ENCODE data around the gene UBE2D2. TPM values are rescaled to one million over a fixed set of nuclear protein-coding genes. Genes with fewer than 3 reads are reported as not detected.
"Not testable (repeated sequence)": the region's sequence is repeated elsewhere in the genome, so short reads cannot be mapped to it uniquely, and the experiment has no call there.

The UBE2D2 gene
- total and polyA plus RNA-seq, 2 of the 4 experiments (the other 2 are of a cell fraction), result 26.9 to 35.7 TPM

DNA sequence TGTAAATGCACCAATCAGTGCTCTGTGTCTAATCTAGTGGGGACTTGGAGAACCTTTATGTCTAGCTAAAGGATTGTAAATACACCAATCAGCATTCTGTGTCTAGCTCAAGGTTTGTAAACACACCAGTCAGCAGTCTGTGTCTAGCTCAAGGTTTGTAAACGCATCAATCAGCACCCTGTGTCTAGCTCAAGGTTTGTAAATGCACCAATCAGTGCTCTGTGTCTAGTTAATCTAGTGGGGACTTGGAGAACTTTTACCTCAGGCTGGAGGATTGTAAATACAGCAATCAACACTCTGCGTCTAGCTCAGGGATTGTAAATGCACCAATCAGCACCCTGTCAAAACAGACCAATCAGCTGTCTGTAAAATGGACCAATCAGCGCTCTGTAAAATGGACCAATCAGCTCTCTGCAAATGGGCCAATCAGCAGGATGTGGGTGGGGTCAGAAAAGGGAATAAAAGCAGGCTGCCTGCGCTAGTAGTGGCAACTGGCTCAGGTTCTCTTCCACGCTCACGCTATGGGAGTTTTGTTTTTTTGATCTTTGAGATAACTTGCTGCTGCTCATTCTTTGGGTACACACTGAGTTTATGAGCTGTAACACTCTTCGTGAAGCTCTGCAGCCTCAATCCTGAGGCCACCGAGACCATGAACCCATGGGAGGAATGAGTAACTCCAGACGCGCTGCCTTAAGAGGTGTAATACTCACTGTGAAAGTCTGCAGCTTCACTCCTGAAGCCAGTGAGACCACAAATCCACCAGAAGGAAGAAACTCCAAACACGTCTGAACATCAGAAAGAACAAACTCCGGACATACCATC lies 10.9 kb upstream of the UBE2D2 start:
- ATAC-seq (ENCODE audit: low read depth); H2BK5ac ChIP-seq (ENCODE audit: low read depth, low read length, poor library complexity, severe bottlenecking); H4K8ac ChIP-seq (ENCODE audit: low read depth in 2 of 2, low read length in 2 of 2); H3K9me3 ChIP-seq (ENCODE audit: control insufficient read depth, insufficient read depth, low read length); H4K91ac ChIP-seq (ENCODE audit: insufficient read depth, low read depth, low read length); H3K9me1 ChIP-seq (ENCODE audit: insufficient read depth, low read length); CTCF ChIA-PET; H3K18ac ChIP-seq (ENCODE audit: low read depth, low read length); in situ Hi-C loops (cut with MboI; ENCODE audit: low sequenced_read_pairs); BruUV-seq (replicated peaks); H2BK20ac ChIP-seq (ENCODE audit: low read depth, low read length); H3K4me3 ChIP-seq (ENCODE audit: insufficient read depth, low read depth, low read length); H3K14ac ChIP-seq (replicated peaks; ENCODE audit: low read depth, low read length); H3K4me2 ChIP-seq (ENCODE audit: low read depth, low read length); H3K4me1 ChIP-seq (ENCODE audit: control insufficient read depth, insufficient read depth, low read length); H2AK5ac ChIP-seq (ENCODE audit: low read depth, low read length); H2BK120ac ChIP-seq (ENCODE audit: low read depth, low read length); intact Hi-C loops (cut with micrococcal nuclease); H4K20me1 ChIP-seq (ENCODE audit: insufficient read depth, low read length); H3K27me3 ChIP-seq (ENCODE audit: control insufficient read depth, insufficient read depth, low read length); H2AK9ac ChIP-seq (replicated peaks; ENCODE audit: low read depth, low read length, poor library complexity); H3K56ac ChIP-seq (ENCODE audit: extremely low read depth, insufficient read depth, low read length); H3K4ac ChIP-seq (ENCODE audit: low read depth, low read length); H3K9ac ChIP-seq (ENCODE audit: low read depth, low read length); H3K27ac ChIP-seq (ENCODE audit: insufficient read depth, low read length); H2AFZ ChIP-seq (replicated peaks; ENCODE audit: low read length, poor library complexity); dilution Hi-C loops (cut with HindIII; ENCODE audit: low sequenced_read_pairs, unreplicated experiment); DNase-seq; H2BK15ac ChIP-seq (ENCODE audit: low read depth, low read length); H3K79me1 ChIP-seq (ENCODE audit: low read depth in 1 of 2, low read length in 2 of 2); H4K5ac ChIP-seq (ENCODE audit: low read depth, low read length); H3K36me3 ChIP-seq (ENCODE audit: control insufficient read depth, insufficient read depth, low read length); POLR2A ChIA-PET (ENCODE audit: unreplicated experiment); H3K23ac ChIP-seq (ENCODE audit: low read depth, low read length): not testable (repeated sequence)
- WGBS, 2 experiments (ENCODE audit: extremely low coverage in 2 of 2, insufficient read length in 1 of 2), result no CpG with 5 or more reads among the region's 12 CpGs
